HG02763 (cell line): ENCODE measurements around the gene CASP4.
"Not testable (repeated sequence)": the region's sequence is repeated elsewhere in the genome, so short reads cannot be mapped to it uniquely, and the experiment has no call there.

Experiments used
- ATAC-seq: cut with Tn5 transposase; IDR thresholded peaks from one replicate; pipeline ENCODE4 v1.9.1; 2021; ENCODE audit warnings: mild to moderate bottlenecking, moderate library complexity; ENCODE audit not compliant: unreplicated experiment

CASP4 gene

DNA sequence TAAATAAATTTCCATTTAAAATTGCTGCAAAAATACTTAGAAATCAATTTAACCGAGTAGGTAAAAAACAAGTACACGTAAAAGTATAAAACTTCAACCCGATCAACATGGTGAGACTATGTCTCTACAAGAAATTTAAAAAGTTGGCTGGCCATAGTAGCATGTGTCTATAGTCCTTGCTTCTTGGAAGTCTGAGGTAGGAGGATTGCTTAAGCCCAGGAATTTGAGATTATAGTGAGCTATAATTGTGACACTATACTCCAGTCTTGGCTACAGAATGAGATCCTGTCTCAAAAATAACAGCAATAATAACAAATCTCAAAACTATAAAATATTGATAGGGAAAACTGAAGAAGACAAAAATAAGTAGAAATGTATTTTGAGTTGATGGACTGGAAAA lies 11.1 kb downstream of the CASP4 start:
- no peak for ATAC-seq

DNA sequence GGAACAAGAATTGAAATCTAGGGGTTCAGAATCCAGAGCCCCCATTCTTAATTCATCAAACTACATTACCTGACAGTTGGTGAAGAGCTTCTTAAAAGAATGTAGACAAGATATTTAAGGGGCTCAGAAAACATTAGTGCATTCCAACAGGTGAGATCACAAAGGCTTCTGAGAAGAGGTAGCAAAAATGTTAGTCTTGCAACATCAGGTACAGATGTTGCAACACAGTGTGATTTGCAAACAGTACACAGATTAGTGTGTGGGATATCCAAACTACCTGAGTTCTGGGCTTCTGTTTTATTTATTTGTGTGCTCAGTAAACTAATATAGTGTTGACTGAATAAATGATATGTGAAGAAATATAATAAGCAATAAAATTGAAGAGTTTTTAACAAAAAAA lies 11.8 kb downstream of the CASP4 start:
- ATAC-seq: no peak

DNA sequence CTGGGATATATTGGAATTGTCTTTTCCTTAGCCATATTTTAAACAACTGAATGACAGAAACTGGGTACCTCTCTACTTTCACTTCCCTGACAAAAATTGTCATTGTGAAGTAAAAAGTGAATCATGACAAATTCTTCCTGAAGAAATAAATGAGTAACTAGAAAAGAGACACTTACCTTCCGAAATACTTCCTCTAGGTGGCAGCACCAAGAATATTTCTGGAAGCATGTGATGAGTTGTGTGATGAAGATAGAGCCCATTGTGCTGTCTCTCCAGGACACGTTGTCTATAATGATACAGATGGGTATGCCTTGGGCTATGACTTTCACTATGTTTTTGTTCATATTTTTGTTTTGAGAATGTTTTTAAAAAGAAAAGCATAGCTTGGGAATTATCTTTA lies 21.5 kb downstream of the CASP4 start:
- ATAC-seq: peak; percentile 83

DNA sequence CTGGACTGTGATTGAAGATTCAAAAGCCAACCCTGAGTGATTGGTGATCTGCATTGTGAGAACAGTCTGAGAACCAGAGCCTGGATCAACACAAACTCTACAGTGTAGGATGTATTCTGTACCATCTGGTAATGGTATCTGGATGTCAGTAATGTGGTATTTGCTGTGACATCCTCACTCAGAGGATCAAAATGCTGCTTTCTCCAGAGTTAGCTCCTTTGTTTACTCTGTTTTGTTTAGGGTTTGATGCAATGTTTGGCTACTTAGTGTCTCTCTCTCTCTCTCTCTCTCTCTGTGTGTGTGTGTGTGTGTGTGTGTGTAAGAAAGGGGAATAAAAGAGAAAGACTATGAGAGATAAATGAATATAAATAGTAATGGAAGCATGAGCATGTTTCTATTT lies 24.3 kb downstream of the CASP4 start:
- no peak for ATAC-seq

GRCh38 chr11:104943561-104943960 lies 24.8 kb downstream of the CASP4 start:
- no peak for ATAC-seq

DNA sequence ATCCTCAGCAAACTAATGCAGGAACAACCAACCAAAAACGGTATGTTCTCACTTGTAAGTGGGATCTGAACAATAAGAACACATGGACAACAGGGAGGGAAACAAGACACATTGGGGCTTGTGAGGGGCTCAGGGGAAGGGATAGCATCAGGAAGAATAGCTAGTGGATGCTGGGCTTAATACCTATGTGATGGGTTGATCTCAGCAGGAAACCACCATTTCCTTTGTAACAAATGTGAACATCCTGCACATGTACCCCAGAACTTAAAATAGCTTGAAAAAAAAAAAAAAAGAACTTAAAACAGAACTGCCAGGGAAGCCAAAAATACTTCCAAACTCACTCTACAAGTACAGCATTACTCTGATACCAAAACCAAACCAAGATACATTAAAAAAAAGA lies 33.8 kb downstream of the CASP4 start:
- ATAC-seq: no peak

GRCh38 chr11:104934073-104934472 lies 34.3 kb downstream of the CASP4 start:
- ATAC-seq: not testable (repeated sequence)

- no peak for ATAC-seq
These were observed 39.6 kb downstream of the CASP4 start for GRCh38 chr11:104928811-104929210.

DNA sequence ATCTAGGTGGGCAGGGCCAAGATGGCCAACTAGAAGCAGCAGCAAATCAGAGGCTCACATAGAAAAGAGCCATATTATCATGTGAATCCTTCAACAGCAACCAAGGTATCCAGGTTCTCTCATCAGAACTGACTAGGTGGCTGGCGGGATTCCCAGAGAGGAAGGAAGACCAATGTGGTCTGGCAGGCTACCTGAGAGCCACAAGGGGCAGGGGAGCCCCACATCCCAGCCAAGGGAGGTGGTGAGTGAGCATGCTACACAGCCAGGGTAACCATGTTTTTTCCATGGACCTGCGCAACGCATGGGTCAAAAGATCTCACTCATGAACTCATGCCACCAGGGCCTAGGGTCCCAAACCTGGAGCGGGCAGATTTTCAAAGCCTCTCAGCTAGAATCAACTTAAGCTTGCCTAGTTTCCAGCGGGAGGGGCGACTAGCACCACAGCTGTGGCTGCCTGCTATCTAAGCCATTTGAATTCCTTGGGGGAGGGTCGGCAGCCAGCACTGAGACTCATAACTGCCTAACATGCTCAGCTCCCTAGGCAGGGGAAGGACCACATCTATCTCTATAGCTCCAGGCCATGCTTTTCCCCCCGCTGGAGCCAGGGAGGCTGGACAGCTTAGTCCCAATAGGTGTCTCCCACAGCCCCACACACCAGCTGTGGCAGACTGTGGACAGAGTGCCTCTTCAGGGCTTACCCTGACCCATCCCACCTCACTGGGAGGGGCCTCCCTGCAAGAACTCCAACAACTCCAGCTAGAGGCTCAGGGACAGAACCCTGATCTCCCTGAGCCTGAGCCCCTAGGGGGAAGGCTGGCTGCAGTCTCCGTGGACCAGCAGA lies 41.4 kb downstream of the CASP4 start:
- no peak for ATAC-seq

GRCh38 chr11:104925850-104926249 lies 42.5 kb downstream of the CASP4 start:
- ATAC-seq: no peak

DNA sequence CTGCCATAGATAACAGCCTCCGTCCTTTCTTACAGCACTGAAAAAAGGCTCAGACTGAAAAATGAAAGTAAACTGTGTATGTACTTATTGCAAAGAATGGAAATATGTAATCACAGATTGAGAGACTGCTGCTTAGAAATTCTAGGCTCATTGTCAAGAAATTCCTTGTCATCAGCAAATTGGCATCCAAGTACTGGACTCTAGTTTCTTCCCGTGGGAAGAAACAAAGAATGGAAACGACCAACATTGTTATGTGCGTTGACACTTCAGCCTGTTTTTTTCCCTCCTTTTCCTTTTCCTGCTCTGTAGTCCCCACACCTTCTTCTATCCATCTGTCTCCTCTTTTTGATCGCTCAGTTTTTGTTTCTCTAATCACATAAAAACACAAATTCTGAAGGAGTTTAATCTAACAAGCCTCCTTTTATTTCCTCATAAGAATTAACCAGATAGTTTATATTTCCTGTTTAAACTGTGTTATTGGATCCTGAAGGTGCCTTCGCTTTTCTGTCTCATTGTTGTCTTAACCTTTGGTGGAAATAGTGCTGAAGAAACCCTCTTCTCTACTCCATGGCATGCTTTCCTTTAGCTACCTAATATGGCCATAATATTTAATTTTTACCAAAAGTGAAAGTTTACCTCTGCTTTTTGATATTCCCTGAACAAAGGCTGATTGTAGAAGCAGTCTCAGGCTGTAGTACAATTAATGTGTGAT lies 50.1 kb downstream of the CASP4 start:
- no peak for ATAC-seq

- no peak for ATAC-seq
These were observed 50.9 kb downstream of the CASP4 start for GRCh38 chr11:104917271-104918112.

DNA sequence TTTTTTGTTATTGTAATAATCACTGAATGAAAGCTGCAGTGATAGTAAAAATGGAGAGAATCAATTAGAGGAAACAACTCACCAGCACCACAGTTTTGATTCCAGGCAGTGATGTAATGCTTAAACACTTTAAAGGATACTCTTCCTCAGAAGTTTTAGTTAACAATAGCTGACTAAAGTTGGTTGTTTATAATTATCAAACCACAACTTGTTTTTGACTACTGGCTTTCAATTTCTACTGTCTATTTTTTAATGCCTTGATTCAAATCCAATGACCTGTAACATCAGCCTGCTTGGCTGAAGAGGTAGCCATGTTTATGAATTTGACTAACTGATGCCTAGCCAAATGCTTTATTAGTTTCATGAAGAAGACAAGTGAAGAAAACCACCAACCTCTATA lies 51.9 kb downstream of the CASP4 start:
- ATAC-seq: no peak

- ATAC-seq: no peak
These were observed 56.3 kb downstream of the CASP4 start for GRCh38 chr11:104912102-104912501.

GRCh38 chr11:104908186-104908531 lies 60.2 kb downstream of the CASP4 start:
- ATAC-seq: no peak

DNA sequence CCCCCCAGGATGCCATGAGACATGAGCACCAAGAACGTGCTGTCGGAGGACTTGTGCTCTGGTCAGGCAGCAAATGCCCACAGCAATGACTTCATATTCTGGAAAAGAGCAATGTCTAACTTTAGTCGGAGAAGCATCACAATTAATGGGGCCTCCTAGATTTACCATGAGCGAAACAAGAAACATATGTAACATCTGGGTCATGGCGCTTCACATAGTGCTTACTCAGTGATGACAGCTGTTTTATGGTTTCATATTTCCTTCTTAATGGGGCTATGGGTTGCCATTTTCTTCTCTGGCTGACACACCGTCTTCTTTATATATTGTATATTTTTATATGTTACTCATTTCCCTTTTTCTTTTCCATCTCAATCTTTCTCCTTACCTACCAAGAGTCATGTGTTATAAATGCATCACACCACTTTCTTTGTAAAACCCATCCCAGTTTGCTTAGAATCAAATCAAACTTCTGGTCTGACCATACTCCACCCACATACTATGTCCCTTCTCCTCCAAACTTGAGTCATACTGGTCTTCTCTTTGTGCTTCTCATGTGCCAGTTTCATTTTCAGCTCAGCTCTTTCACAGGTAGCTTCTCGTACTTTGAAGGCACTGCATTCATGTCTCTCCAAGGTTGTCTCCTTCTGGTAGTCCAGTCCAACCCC lies 60.7 kb downstream of the CASP4 start:
- no peak for ATAC-seq

- no peak for ATAC-seq
These were observed 63.1 kb downstream of the CASP4 start for GRCh38 chr11:104905271-104905670.

DNA sequence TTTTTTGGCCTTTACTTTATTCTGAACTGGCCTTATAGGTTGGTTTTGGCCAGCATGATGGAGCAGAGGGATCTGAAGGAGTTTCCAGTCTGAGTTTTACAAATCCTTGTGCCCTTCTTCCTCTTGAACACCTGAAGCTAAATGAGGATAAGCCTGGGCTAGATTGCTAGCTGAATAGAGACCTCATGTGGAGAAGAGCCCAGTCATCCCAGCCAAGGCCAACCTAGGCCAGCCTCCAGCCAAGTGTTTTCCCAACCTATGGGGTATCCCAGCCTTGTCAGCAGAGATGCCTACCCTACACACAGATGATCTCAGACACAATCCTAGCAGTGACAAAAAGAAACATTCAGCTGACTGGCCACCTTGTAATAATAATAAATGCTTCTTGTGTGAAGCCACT lies 69.1 kb downstream of the CASP4 start:
- ATAC-seq: no peak

DNA sequence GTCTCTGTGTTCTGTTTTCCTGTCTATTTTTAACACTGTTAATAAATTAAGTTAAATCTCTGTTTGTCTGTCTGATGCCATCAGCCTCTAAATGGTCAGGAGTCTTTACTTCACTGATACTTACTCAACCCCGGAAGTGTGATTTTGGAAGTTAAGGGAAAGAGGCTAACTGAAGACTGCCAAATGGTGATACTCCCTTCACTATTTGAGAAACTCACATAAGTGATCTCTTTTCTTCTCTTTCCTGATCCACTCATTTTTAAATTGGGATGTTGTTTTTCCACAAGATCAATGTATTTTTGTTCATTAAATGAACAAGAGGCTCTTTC lies 69.7 kb downstream of the CASP4 start:
- ATAC-seq: no peak

GRCh38 chr11:104897891-104898684 lies 70.3 kb downstream of the CASP4 start, which contains the start of gene CASP12:
Gene CASP12, minus strand, starts transcription at chr11:104898460.
- ATAC-seq: no peak
